ENCODE data around the gene CCDC158.
"Not testable (repeated sequence)": the region's sequence is repeated elsewhere in the genome, so short reads cannot be mapped to it uniquely, and the experiment has no call there.

CCDC158 gene

DNA sequence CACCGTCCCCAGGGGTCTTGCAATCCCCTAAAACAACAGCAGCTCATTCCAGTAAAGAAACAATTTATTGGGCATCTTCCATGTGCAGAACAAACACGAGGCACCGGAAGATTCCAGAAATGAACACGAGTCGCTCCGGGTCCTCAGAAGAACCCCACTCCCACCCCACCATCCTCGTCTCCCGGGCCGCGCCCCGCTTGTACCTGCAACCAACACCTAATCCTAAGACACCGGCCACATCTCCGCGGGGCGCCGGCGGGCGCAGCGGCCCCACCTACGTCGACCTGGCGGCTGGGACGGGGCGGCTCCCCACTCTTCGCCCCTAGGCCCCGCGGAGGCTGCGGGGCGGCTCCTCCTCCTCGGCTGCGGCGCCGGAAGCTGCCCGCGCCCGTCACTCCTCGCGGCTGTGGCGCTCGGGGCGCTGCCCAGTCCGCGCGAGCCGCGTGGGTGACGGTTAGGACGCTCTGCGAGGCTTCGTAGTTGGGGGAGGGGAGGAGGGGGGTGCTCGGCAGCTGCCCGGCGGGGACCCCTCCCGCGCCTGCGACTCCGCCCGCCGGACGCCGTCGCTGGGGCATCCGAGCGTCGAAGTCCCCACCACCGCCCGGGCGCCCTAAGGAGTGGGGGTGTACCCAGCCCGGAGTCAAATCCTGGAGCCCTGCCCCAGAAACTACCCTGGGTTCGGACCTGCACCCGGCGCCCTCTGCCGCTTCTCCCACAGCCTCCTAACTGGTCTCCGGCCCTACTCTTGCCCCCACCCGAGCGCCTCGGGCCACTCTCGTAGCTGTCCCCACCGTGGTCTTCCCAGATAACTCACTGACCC is at the start of gene CCDC158:
TSS of gene CCDC158 (minus strand) at position 380 of the 820 bp plus-strand sequence. CDS start 17,934 bp downstream, outside the sequence.
- TF ChIP-seq ZNF274 (IDR thresholded peaks at IDR 0.05; ENCODE audit: low read depth, low read length): no peak
- no peak within 1 kb of the TSS; the same call in 1 of the 2 replicates for H3K4me3 ChIP-seq (ENCODE audit: low read length)

- no peak for TF ChIP-seq ZNF274 (IDR thresholded peaks at IDR 0.05; ENCODE audit: low read depth, low read length)
- H3K4me3 ChIP-seq (ENCODE audit: low read length): no peak overlapping the region
Measured at GRCh38 chr4:76470532-76470931, 49.6 kb upstream of the CCDC158 start.

- no peak for TF ChIP-seq ZNF274 (IDR thresholded peaks at IDR 0.05; ENCODE audit: low read depth, low read length)
- no peak overlapping the region for H3K4me3 ChIP-seq (ENCODE audit: low read length)
Measured at GRCh38 chr4:76470064-76470463, 49.1 kb upstream of the CCDC158 start.

- TF ChIP-seq ZNF274 (IDR thresholded peaks at IDR 0.05; ENCODE audit: low read depth, low read length): no peak
- no peak overlapping the region for H3K4me3 ChIP-seq (ENCODE audit: low read length)
Measured at GRCh38 chr4:76463568-76463967, 42.6 kb upstream of the CCDC158 start.

- TF ChIP-seq ZNF274 (IDR thresholded peaks at IDR 0.05; ENCODE audit: low read depth, low read length): no peak
- H3K4me3 ChIP-seq (ENCODE audit: low read length): no peak overlapping the region
Measured at GRCh38 chr4:76459291-76459723, 38.4 kb upstream of the CCDC158 start.

- no peak overlapping the region for H3K4me3 ChIP-seq (ENCODE audit: low read length)
- TF ChIP-seq ZNF274 (IDR thresholded peaks at IDR 0.05; ENCODE audit: low read depth, low read length): no peak
Measured at GRCh38 chr4:76458825-76459224, 37.9 kb upstream of the CCDC158 start.

GRCh38 chr4:76458297-76458696 is 37.4 kb upstream of the CCDC158 start:
- no peak overlapping the region for H3K4me3 ChIP-seq (ENCODE audit: low read length)
- no peak for TF ChIP-seq ZNF274 (IDR thresholded peaks at IDR 0.05; ENCODE audit: low read depth, low read length)

GRCh38 chr4:76457885-76458284 is 36.9 kb upstream of the CCDC158 start:
- H3K4me3 ChIP-seq (ENCODE audit: low read length): no peak overlapping the region
- no peak for TF ChIP-seq ZNF274 (IDR thresholded peaks at IDR 0.05; ENCODE audit: low read depth, low read length)

- not testable (repeated sequence) for H3K4me3 ChIP-seq (ENCODE audit: low read length)
Measured at GRCh38 chr4:76454073-76454472, 33.1 kb upstream of the CCDC158 start.

GRCh38 chr4:76453232-76453631 is 32.3 kb upstream of the CCDC158 start:
- no peak overlapping the region for H3K4me3 ChIP-seq (ENCODE audit: low read length)
- no peak for TF ChIP-seq ZNF274 (IDR thresholded peaks at IDR 0.05; ENCODE audit: low read depth, low read length)

DNA sequence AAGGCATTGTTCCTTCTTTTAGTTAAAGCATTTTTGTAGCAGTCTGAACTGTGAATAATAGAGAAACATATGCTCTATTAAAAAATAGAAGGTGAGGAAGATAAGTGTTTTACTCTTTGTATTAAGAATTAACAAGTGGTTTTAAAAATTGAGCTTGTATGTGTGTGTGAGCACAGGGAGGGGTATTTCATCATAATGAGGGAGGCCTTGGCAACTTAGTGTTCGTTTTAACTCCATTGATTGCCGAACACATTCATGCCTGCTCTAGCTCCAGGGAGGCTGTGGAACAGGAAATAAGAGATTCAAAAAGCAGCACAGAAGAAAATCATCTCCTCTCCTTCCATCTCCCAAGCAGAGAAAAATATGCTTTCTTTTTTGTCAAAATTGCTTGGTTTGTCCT is 28.9 kb upstream of the CCDC158 start:
- H3K4me3 ChIP-seq (ENCODE audit: low read length): no peak overlapping the region
- no peak for TF ChIP-seq ZNF274 (IDR thresholded peaks at IDR 0.05; ENCODE audit: low read depth, low read length)

GRCh38 chr4:76449362-76449767 is 28.4 kb upstream of the CCDC158 start:
- H3K4me3 ChIP-seq (ENCODE audit: low read length): no peak overlapping the region
- TF ChIP-seq ZNF274 (IDR thresholded peaks at IDR 0.05; ENCODE audit: low read depth, low read length): no peak

DNA sequence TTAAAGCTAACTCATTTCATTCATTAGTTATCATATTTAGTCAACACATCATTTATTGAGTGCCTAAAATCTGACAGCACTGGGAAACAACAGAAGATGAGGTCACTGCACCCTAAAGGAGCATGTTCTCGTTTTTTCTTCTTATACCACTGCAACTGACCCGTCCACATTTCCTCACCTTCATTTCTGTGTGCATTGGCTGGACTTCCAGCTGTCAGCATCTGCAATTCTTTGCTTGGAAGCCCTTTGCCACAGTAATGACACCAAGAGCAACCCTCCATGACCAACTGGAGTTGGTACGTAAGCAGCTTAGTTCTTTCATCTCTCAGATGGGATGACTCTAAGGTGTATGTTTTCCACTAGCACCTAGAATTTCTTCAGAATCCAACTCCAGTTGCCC is 27.3 kb upstream of the CCDC158 start:
- TF ChIP-seq ZNF274 (IDR thresholded peaks at IDR 0.05; ENCODE audit: low read depth, low read length): no peak
- H3K4me3 ChIP-seq (ENCODE audit: low read length): no peak overlapping the region

DNA sequence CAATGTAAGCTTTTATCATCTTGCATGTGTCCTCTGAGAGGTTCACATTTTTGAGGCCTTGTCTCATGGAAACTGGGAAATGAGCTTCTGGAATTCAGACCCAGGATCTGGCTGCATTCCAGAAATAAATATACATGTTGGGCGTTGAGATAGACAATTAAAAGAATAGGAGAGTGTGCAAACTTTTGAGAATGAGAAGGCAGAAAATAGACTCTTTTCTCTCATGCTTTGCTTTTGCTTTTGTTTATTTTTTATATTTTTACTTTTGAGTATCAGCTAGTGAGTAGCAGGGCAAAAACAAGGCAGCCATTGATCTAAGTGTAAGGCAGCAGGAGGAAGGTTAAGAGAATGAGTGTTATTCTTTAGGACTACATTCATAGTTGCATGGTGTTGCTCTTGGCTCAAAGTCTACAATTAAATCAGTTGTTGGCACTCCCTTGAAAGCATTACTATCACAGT is 26.5 kb upstream of the CCDC158 start:
- H3K4me3 ChIP-seq (ENCODE audit: low read length): no peak overlapping the region

GRCh38 chr4:76445911-76446310 is 25.0 kb upstream of the CCDC158 start:
- no peak overlapping the region for H3K4me3 ChIP-seq (ENCODE audit: low read length)
- no peak for TF ChIP-seq ZNF274 (IDR thresholded peaks at IDR 0.05; ENCODE audit: low read depth, low read length)

More for the DNA sequence above, 26.5 kb upstream of the CCDC158 start:
- TF ChIP-seq ZNF274 (IDR thresholded peaks at IDR 0.05; ENCODE audit: low read depth, low read length): no peak

All from GM08714 (cell line).